ENCODE measurements around the gene RPTOR.
"Not testable (repeated sequence)": the region's sequence is repeated elsewhere in the genome, so short reads cannot be mapped to it uniquely, and the experiment has no call there.

The RPTOR gene

DNA sequence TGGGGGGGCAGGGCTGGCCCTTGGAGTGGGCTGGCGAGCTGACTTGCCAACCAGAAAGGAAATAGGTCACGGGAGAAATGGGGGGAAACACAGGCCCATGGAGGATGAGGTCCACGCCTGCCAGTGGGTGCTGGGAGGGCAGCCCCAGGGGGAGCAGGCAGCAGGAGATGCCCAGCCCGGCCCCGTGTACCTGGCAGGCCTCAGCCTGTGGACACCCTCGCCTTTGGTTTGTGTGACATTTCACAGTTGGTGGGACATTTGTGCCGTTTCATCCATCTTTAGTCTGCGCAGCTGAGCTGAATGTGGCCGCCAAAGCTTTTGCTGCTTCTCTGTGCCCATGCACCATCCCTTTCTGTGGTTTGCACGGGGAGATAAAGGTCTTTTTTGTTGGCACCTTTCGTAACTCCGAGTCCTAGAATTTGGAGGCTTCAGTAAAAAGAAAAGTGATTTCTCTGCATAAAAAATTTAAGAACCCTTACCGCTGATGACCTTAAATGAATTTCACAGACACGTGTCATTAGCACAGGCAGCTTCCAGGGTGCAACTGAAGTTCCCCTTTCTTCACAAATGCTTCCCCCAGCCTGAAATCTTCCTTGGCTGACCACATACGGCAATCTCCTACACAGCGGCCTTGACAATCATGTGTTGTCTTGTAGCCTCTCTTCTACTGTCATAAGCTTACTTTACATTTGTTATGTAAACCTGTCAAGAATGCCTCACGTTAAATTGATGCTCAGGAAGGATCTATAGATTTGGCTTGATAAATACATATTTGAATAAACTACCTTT is 193.6 kb downstream of the RPTOR start:
- no peak overlapping the region for H3K27ac ChIP-seq
- H3K4me3 ChIP-seq: no peak overlapping the region

DNA sequence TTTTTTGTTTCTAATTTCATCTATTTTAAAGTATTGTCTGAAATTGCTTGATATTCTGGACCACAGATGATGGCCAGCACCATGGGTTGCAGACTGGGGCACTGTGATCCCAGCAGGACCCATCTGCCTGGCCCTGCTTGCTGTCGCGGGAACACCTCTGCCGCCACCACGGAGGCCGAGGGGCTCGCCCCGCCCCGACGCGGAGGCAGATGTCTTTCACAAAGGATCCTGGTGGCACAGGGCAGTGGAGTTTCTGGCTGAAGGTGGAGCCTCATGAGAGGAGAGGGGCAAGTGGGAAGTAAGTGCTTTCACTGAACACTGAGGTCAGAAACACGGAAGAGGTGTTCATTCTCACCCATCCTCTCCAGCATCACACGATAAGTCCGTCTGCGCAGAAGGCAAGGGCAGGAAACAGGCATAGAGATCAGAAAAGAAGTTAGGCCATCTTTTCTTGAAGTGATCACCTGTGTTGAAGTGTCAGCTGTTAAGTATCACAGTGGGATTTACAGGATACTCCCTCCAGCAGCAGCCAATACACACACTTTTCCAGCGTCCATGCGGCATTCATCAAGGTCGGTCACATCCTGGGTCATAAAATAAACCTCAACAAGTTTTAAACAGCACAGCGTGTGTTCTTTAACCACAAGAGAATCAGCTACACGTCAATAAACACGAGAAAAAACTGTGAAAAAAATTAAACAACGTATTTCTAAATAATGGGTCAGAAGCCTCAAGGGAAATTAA is 194.5 kb downstream of the RPTOR start:
- Histone ChIP-seq H3K27ac (no peak overlapping the region), H3K4me3 (no peak overlapping the region)
- DNase-seq (ENCODE audit: low spot score): no peak
- TF ChIP-seq, protein P1, sequence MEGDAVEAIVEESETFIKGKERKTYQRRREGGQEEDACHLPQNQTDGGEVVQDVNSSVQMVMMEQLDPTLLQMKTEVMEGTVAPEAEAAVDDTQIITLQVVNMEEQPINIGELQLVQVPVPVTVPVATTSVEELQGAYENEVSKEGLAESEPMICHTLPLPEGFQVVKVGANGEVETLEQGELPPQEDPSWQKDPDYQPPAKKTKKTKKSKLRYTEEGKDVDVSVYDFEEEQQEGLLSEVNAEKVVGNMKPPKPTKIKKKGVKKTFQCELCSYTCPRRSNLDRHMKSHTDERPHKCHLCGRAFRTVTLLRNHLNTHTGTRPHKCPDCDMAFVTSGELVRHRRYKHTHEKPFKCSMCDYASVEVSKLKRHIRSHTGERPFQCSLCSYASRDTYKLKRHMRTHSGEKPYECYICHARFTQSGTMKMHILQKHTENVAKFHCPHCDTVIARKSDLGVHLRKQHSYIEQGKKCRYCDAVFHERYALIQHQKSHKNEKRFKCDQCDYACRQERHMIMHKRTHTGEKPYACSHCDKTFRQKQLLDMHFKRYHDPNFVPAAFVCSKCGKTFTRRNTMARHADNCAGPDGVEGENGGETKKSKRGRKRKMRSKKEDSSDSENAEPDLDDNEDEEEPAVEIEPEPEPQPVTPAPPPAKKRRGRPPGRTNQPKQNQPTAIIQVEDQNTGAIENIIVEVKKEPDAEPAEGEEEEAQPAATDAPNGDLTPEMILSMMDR (IDR thresholded peaks at IDR 0.05): no peak

More for the DNA sequence above, 193.6 kb downstream of the RPTOR start:
- DNase-seq (ENCODE audit: low spot score): no peak
- TF ChIP-seq, protein P1 (IDR thresholded peaks at IDR 0.05): no peak

DNA sequence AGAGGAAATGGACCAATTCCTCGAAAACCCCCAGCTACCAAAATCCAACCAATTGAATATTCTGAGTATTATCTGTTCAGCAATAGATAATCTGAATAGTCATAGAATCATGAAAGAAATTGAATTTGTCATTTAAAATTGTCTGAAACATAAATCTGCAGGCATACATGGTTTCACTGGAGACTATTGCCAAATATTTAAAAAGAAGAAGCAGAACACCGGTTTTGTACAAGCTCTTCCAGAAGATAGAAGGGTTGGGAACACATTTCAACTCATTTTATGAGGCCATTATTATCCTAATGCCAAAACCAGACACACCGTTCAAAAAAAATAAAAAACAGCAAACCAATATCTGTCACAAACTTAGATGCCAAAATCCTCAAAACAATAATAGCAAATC is 195.5 kb downstream of the RPTOR start:
- no peak overlapping the region for H3K4me3 ChIP-seq
- TF ChIP-seq, protein P1 (IDR thresholded peaks at IDR 0.05): no peak
- no peak for DNase-seq (ENCODE audit: low spot score)

DNA sequence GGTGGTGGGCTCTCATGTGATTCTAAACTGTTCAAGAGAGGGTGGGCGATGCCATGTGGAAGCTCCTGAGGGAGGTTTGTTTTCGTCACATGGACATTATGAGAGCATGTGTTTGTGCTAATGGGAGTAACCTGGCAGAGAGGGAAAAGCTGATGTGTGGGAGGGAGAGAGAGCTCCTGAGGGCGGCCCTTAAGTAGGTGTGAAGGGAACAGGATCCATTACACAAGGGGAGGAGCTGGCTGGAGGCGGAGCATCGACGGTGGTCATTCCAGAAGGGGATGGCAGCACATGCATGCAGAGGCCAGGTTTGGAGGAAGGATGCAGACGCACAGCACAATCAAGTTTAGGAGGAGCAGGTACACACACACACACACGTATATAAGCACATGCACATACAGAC is 197.5 kb downstream of the RPTOR start:
- H3K27ac ChIP-seq: no peak overlapping the region
- H3K4me3 ChIP-seq: no peak overlapping the region
- TF ChIP-seq, protein P1 (IDR thresholded peaks at IDR 0.05): no peak
- no peak for DNase-seq (ENCODE audit: low spot score)

More for the DNA sequence above, 195.5 kb downstream of the RPTOR start:
- no peak overlapping the region for H3K27ac ChIP-seq

DNA sequence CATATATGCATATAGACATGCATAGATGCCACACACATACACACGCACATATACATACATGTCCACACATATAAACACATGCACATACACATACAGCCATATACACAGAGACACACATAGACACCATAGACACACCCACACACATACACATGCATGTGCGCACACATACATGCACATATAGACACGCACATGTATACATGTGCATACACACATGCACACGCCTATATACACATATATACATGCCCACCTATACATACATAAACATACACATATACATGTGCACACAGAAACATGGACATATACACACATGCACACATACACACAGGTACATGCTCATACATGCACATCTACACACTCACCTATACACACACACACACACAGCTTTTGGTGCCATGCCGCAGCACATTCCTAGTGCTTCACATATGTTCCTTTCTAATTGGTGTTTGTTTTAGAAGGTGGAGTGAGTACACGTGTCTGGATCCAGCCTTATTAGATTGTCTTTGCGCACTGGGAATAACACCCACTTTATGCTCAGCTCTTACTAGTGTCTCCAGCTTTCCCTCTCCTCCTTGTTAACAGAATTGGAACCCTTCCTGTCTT is 198.0 kb downstream of the RPTOR start:
- TF ChIP-seq, protein P1 (IDR thresholded peaks at IDR 0.05): no peak
- H3K4me3 ChIP-seq: no peak overlapping the region
- no peak overlapping the region for H3K27ac ChIP-seq
- DNase-seq (ENCODE audit: low spot score): no peak

DNA sequence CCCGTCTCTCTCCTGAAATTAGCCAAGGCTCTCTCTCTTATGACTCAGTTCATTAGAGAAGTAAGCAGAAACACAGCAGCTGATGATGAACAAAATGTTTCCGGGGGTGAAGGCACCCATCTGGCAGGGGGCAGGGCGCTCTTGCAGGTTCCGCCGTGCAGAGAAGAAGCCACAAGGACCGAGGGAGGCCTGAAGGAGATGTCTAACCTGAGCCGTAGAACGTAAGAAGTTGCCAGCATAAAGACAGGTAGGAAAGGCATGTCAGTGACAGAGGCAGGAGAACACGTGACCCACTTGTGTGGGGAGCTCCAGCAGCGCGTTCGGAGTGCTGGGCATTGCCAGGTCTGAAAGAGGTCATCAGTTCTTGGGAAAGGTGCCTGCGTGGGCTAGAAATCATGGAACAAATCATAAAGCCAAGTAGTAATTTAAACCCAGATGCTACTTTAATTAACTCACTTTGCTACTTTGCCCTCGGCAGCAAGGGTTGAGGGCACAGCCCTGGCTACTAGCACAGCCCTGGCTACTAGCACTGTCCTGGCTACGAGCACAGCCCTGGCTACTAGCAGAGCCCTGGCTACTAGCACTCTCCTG is 198.6 kb downstream of the RPTOR start:
- H3K27ac ChIP-seq: no peak overlapping the region

DNA sequence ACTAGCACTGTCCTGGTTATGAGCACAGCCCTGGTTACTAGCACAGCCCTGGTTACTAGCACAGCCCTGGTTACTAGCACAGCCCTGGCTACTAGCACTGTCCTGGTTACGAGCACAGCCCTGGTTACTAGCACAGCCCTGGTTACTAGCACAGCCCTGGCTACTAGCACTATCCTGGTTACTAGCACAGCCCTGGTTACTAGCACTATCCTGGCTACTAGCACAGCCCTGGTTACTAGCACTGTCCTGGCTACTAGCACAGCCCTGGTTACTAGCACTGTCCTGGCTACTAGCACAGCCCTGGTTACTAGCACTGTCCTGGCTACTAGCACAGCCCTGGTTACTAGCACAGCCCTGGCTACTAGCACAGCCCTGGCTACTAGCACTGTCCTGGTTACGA is 199.3 kb downstream of the RPTOR start:
- not testable (repeated sequence) for DNase-seq (ENCODE audit: low spot score); H3K4me3 ChIP-seq; H3K27ac ChIP-seq

More for the DNA sequence above, 198.6 kb downstream of the RPTOR start:
- TF ChIP-seq, protein P1 (IDR thresholded peaks at IDR 0.05): no peak
- no peak for DNase-seq (ENCODE audit: low spot score)
- no peak overlapping the region for H3K4me3 ChIP-seq

DNA sequence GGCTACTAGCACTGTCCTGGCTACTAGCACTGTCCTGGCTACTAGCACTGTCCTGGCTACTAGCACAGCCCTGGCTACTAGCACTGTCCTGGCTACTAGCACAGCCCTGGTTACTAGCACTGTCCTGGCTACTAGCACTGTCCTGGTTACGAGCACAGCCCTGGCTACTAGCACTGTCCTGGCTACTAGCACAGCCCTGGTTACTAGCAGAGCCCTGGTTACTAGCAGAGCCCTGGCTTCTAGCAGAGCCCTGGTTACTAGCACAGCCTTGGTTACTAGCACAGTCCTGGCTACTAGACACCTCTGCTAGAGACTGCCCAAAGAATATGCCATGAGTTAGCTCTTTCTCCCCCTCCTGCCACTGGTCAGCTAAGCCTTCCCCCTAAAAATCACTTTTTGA is 200.1 kb downstream of the RPTOR start:
- not testable (repeated sequence) for H3K27ac ChIP-seq; DNase-seq (ENCODE audit: low spot score)

More for the DNA sequence above, 200.1 kb downstream of the RPTOR start:
- not testable (repeated sequence) for H3K4me3 ChIP-seq

All from coronary artery (tissue), 2 donors.